ENCODE results near the gene TPP1. TPM values are rescaled to one million over a fixed set of nuclear protein-coding genes. Genes with fewer than 3 reads are reported as not detected.

The TPP1 gene
- total and polyA plus RNA-seq, 9 of the 15 experiments (the other 6 are each of a cell fraction or from before 2014, with no cell fraction given), result 7.5 to 75.8 (median 15.7) TPM

GRCh38 chr11:6646071-6646470 lies 26.8 kb upstream of the TPP1 start (continued):
- peak; percentile 50; the same call in 1 of the 2 replicates for TF ChIP-seq MGA (IDR thresholded peaks at IDR 0.05)
- peak; percentile 36; the same call in 1 of the 2 replicates for TF ChIP-seq USF1 (CRISPR knock-in tag; IDR thresholded peaks at IDR 0.05)
- TF ChIP-seq NRF1 (conservative IDR thresholded peaks at IDR 0.05 in 1 of 2, IDR thresholded peaks at IDR 0.05 in 1 of 2), result no peak
- TF ChIP-seq NR2C2 (CRISPR knock-in tag; IDR thresholded peaks at IDR 0.05), result 0 out of 2 replicates have a peak, but pooled peaks have one; percentile 39
- no peak for TF ChIP-seq NR2C2 (tag; IDR thresholded peaks at IDR 0.05)
- TF ChIP-seq COPS2 (conservative IDR thresholded peaks at IDR 0.05), result no peak
- peak; percentile 59 for TF ChIP-seq EGR1 (conservative IDR thresholded peaks at IDR 0.05)
- peak; percentile 84 for TF ChIP-seq BHLHE40 (IDR thresholded peaks at IDR 0.05; ENCODE audit: low read length)
- TF ChIP-seq CBX5 (IDR thresholded peaks at IDR 0.05; ENCODE audit: borderline replicate concordance, low read depth), result no peak
- TF ChIP-seq ZNF512 (tag; IDR thresholded peaks at IDR 0.05), result no peak
- peak in 1 of 2 experiments; percentile 12; a peak in 1 of 4 replicates for TF ChIP-seq HDAC1 (IDR thresholded peaks at IDR 0.05)
- TF ChIP-seq ETV6 (IDR thresholded peaks at IDR 0.05; ENCODE audit: borderline replicate concordance in 1 of 2, low read depth in 2 of 2, low read length in 1 of 2), result no peak
- TF ChIP-seq ETV6 (CRISPR knock-in tag; IDR thresholded peaks at IDR 0.05; ENCODE audit: borderline replicate concordance), result peak; percentile 67; the same call in 1 of the 2 replicates
- peak; percentile 15; the same call in 1 of the 2 replicates for TF ChIP-seq CBFA2T3 (IDR thresholded peaks at IDR 0.05)
- TF ChIP-seq EWSR1 (IDR thresholded peaks at IDR 0.05; ENCODE audit: borderline replicate concordance, low read depth, partially characterized antibody), result no peak

All from K562 (cell line).